Head of caudate nucleus (tissue), 42 donors: ENCODE data around the gene RDH16.
"Not testable (repeated sequence)": the region's sequence is repeated elsewhere in the genome, so short reads cannot be mapped to it uniquely, and the experiment has no call there.

Experiments
- DNase-seq, 42 donors: peaks; one replicate each; pipeline versions ENCODE4 v3.0.0 to v3.0.0-alpha.2; 2020 to 2021; ENCODE audit warnings: mixed read lengths in 7 of 42
- intact Hi-C: fragments of 100-400 bp; cut with DNase I; formaldehyde crosslinking; loops from one replicate; pipeline ENCODE4 v1.15.0; 2022

Gene RDH16

GRCh38 chr12:56933826-56934625, 23.4 kb downstream of the RDH16 start, which contains the start of gene SDR9C7:
SDR9C7 (minus strand) TSS chr12:56934408; CDS start chr12:56934261, 147 bp downstream.
- intact Hi-C loops, result no loop called here

GRCh38 chr12:56932867-56933266, 24.5 kb downstream of the RDH16 start:
- intact Hi-C loops, result no loop called here
- peak in 2 of 42 donors; percentile 5 to 10 for DNase-seq

More at GRCh38 chr12:56933826-56934625, 23.4 kb downstream of the RDH16 start, which contains the start of gene SDR9C7:
- DNase-seq, result no peak

GRCh38 chr12:56932146-56932545, 25.3 kb downstream of the RDH16 start:
- intact Hi-C loops, result no loop called here
- DNase-seq, result no peak

GRCh38 chr12:56931474-56931978, 25.9 kb downstream of the RDH16 start:
- intact Hi-C loops, result no loop called here
- DNase-seq, result peak in 2 of 42 donors; percentile 17 to 51

- DNase-seq, result no peak
Observed at GRCh38 chr12:56930241-56930640, 27.2 kb downstream of the RDH16 start.

GRCh38 chr12:56929780-56930179, 27.6 kb downstream of the RDH16 start:
- intact Hi-C loops, result no loop called here
- DNase-seq, result no peak

More at GRCh38 chr12:56930241-56930640, 27.2 kb downstream of the RDH16 start:
- intact Hi-C loops, result no loop called here

- intact Hi-C loops, result no loop called here
Observed at GRCh38 chr12:56928262-56928661, 29.1 kb downstream of the RDH16 start.

GRCh38 chr12:56927281-56927680, 30.1 kb downstream of the RDH16 start:
- intact Hi-C loops, result no loop called here
- DNase-seq, result no peak

More at GRCh38 chr12:56928262-56928661, 29.1 kb downstream of the RDH16 start:
- DNase-seq, result no peak

- DNase-seq, result peak in 1 of 42 donors; percentile 3
Observed at GRCh38 chr12:56922031-56922430, 35.4 kb downstream of the RDH16 start.

GRCh38 chr12:56921346-56921745, 36.1 kb downstream of the RDH16 start:
- intact Hi-C loops, result no loop called here
- no peak for DNase-seq

More at GRCh38 chr12:56922031-56922430, 35.4 kb downstream of the RDH16 start:
- intact Hi-C loops, result no loop called here

- DNase-seq, intact Hi-C loops: not testable (repeated sequence)
Observed at GRCh38 chr12:56918139-56918538, 39.3 kb downstream of the RDH16 start.

GRCh38 chr12:56916996-56917333, 40.4 kb downstream of the RDH16 start:
- no peak for DNase-seq
- intact Hi-C loops, result no loop called here

- no peak for DNase-seq
- intact Hi-C loops, result no loop called here
Observed at GRCh38 chr12:56916296-56916995, 41.0 kb downstream of the RDH16 start.

- no peak for DNase-seq
- intact Hi-C loops, result no loop called here
Observed at GRCh38 chr12:56914724-56915123, 42.7 kb downstream of the RDH16 start.

GRCh38 chr12:56914256-56914655, 43.2 kb downstream of the RDH16 start:
- DNase-seq, result no peak
- intact Hi-C loops, result no loop called here

- intact Hi-C loops, DNase-seq: not testable (repeated sequence)
Observed at GRCh38 chr12:56909403-56909802, 48.0 kb downstream of the RDH16 start.

GRCh38 chr12:56908136-56908535, 49.3 kb downstream of the RDH16 start:
- DNase-seq, result no peak
- intact Hi-C loops, result no loop called here

- intact Hi-C loops, result no loop called here
- DNase-seq, result no peak
Observed at GRCh38 chr12:56905852-56906251, 51.6 kb downstream of the RDH16 start.

GRCh38 chr12:56903374-56903773, 54.0 kb downstream of the RDH16 start:
- DNase-seq, result no peak
- intact Hi-C loops, result no loop called here
